HuH-7 (cell line): ENCODE data around the gene MEDAG.

ENCODE experiments used
- DNase-seq: peaks from one replicate; pipeline ENCODE4 v3.0.0; 2011; ENCODE audit warnings: low spot score

The MEDAG gene

GRCh38 chr13:30957258-30957943 is 51.3 kb downstream of the MEDAG start:
- DNase-seq, result no peak

GRCh38 chr13:30959678-30960077 is 53.6 kb downstream of the MEDAG start:
- DNase-seq, result no peak

GRCh38 chr13:30963791-30964190 is 57.7 kb downstream of the MEDAG start:
- DNase-seq, result no peak

- no peak for DNase-seq
These were observed 59.3 kb downstream of the MEDAG start for GRCh38 chr13:30965380-30965779.

GRCh38 chr13:30966101-30966500 is 60.0 kb downstream of the MEDAG start:
- no peak for DNase-seq

GRCh38 chr13:30968846-30969245 is 62.8 kb downstream of the MEDAG start:
- DNase-seq, result no peak

- DNase-seq, result no peak
These were observed 65.5 kb downstream of the MEDAG start for GRCh38 chr13:30971575-30971974.

GRCh38 chr13:30972888-30973377 is 66.9 kb downstream of the MEDAG start:
- no peak for DNase-seq

- no peak for DNase-seq
These were observed 68.3 kb downstream of the MEDAG start for GRCh38 chr13:30974350-30974749.
